ENCODE data around the gene ARHGEF10L.

DNA sequence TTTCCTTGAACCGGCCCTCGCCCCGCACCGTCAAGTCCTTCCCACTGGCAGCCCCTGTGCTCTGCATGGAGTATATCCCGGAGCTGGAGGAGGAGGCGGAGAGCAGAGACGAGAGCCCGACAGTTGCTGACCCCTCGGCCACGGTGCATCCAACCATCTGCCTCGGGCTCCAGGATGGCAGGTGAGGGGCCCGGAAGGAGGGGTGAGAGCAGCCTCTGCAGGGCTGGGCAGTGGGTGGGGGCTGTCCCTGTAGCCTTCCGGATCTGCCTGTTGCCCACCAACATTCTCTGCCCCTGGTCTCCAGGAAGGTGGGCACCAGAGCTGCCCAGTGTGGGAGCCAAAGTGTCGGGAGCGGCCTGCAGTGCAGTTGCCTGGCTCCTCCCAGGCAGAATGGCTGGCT, 116.4 kb downstream of the ARHGEF10L start:
- no peak for TF ChIP-seq GATA2 (IDR thresholded peaks at IDR 0.05; ENCODE audit: low read depth, low read length)
- no peak for TF ChIP-seq GATA3 (IDR thresholded peaks at IDR 0.05; ENCODE audit: low read depth, low read length)

All from SH-SY5Y (cell line).